ENCODE measurements around the gene PTPN1.

The PTPN1 gene

DNA sequence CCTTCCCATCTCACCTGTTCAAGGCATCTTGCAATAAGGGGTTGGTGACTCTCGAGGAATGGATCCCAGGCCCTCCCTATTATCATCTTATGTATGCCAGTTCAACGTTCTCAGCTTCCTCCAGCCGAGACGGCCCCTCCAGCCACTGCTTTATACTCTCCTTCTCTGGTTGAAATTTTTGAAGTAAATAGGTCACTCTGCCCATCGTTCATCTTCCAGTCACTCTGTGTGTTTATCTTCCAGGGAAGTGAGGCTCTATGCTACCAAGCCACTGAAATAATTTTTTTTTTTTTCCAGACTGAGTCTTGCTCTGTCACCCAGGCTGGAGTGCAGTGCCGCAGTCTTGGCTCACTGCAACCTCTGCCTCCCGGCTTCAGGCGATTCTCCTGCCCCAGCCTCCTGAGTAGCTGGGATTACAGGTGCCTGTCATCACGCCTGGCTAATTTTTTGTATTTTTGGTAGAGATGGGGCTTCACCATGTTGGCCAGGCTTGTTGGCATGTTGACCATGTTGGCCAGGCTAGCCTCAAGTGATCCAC is 17.0 kb downstream of the PTPN1 start:
- TF ChIP-seq POLR2AphosphoS5 (IDR thresholded peaks at IDR 0.05; ENCODE audit: low read depth, low read length) (no peak), TAF1 (IDR thresholded peaks at IDR 0.05; ENCODE audit: borderline replicate concordance, insufficient read depth, low read length) (no peak), FOXP2 (optimal IDR thresholded peaks at IDR 0.05; ENCODE audit: borderline replicate concordance, extremely low read depth, extremely low read length, insufficient read depth) (no peak), SIN3A (IDR thresholded peaks at IDR 0.05; ENCODE audit: borderline replicate concordance, insufficient read depth, low read length) (no peak)
- TF ChIP-seq, protein P1, sequence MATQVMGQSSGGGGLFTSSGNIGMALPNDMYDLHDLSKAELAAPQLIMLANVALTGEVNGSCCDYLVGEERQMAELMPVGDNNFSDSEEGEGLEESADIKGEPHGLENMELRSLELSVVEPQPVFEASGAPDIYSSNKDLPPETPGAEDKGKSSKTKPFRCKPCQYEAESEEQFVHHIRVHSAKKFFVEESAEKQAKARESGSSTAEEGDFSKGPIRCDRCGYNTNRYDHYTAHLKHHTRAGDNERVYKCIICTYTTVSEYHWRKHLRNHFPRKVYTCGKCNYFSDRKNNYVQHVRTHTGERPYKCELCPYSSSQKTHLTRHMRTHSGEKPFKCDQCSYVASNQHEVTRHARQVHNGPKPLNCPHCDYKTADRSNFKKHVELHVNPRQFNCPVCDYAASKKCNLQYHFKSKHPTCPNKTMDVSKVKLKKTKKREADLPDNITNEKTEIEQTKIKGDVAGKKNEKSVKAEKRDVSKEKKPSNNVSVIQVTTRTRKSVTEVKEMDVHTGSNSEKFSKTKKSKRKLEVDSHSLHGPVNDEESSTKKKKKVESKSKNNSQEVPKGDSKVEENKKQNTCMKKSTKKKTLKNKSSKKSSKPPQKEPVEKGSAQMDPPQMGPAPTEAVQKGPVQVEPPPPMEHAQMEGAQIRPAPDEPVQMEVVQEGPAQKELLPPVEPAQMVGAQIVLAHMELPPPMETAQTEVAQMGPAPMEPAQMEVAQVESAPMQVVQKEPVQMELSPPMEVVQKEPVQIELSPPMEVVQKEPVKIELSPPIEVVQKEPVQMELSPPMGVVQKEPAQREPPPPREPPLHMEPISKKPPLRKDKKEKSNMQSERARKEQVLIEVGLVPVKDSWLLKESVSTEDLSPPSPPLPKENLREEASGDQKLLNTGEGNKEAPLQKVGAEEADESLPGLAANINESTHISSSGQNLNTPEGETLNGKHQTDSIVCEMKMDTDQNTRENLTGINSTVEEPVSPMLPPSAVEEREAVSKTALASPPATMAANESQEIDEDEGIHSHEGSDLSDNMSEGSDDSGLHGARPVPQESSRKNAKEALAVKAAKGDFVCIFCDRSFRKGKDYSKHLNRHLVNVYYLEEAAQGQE (IDR thresholded peaks at IDR 0.05; ENCODE audit: insufficient read depth in 1 of 2, low read depth in 2 of 2, low read length in 2 of 2): no peak

GRCh38 chr20:50528129-50528528 is 17.9 kb downstream of the PTPN1 start:
- TF ChIP-seq, protein P1 (IDR thresholded peaks at IDR 0.05; ENCODE audit: insufficient read depth in 1 of 2, low read depth in 2 of 2, low read length in 2 of 2): no peak
- TF ChIP-seq FOXP2 (optimal IDR thresholded peaks at IDR 0.05; ENCODE audit: borderline replicate concordance, extremely low read depth, extremely low read length, insufficient read depth) (no peak), SIN3A (IDR thresholded peaks at IDR 0.05; ENCODE audit: borderline replicate concordance, insufficient read depth, low read length) (no peak), TAF1 (IDR thresholded peaks at IDR 0.05; ENCODE audit: borderline replicate concordance, insufficient read depth, low read length) (no peak)

DNA sequence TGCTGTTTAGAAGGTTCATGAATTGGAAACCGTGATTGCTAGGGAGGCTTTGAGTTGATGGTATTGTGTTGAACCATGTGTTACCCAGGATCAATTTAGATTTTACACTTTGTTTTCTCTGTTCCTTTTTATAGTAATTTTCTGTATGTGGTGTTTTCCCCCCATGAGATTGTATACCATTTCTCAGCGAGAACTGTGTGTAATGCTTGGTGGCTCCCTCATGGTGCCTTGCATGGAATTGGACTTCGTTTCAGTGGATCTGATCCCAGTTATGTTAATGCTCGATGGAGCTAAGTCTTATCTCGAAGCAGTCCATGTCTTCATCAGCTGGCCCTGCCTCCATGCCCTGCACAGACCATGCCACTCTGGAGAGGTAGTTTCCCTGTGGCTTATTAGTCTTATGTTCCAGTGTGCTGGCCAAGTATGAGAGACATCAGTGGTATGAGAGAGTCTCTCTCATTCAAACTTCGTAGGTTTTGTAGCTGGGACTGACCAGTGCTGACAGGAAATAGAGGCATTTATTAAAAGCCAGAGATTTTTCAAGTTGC is 18.7 kb downstream of the PTPN1 start:
- TF ChIP-seq SIN3A (IDR thresholded peaks at IDR 0.05; ENCODE audit: borderline replicate concordance, insufficient read depth, low read length) (no peak), FOXP2 (optimal IDR thresholded peaks at IDR 0.05; ENCODE audit: borderline replicate concordance, extremely low read depth, extremely low read length, insufficient read depth) (no peak), TAF1 (IDR thresholded peaks at IDR 0.05; ENCODE audit: borderline replicate concordance, insufficient read depth, low read length) (no peak), POLR2AphosphoS5 (IDR thresholded peaks at IDR 0.05; ENCODE audit: low read depth, low read length) (no peak)
- TF ChIP-seq, protein P1 (IDR thresholded peaks at IDR 0.05; ENCODE audit: insufficient read depth in 1 of 2, low read depth in 2 of 2, low read length in 2 of 2): no peak

DNA sequence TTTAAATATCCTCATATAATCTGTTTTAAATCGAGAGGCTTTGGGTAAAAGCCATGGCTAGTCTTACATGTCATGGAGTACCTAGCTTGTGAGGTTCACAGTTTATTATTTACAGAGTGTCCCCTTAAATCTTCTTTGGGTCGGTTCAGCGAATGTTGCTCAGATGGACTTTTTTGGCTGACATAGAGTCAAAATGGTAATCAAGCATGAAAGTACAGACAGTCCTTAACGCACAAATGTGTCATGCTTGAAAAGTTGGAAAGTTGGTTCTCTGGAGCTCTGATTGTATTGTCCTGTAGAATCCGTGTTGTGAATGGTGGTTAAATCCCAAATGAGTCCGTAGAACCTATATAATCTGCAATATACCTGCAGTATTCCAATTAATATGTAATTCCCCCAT is 22.0 kb downstream of the PTPN1 start:
- TF ChIP-seq SIN3A (IDR thresholded peaks at IDR 0.05; ENCODE audit: borderline replicate concordance, insufficient read depth, low read length): no peak

GRCh38 chr20:50533061-50533460 is 22.9 kb downstream of the PTPN1 start:
- TF ChIP-seq TAF1 (IDR thresholded peaks at IDR 0.05; ENCODE audit: borderline replicate concordance, insufficient read depth, low read length): no peak
- TF ChIP-seq POLR2AphosphoS5 (IDR thresholded peaks at IDR 0.05; ENCODE audit: low read depth, low read length): no peak
- TF ChIP-seq, protein P1 (IDR thresholded peaks at IDR 0.05; ENCODE audit: insufficient read depth in 1 of 2, low read depth in 2 of 2, low read length in 2 of 2): no peak
- TF ChIP-seq FOXP2 (optimal IDR thresholded peaks at IDR 0.05; ENCODE audit: borderline replicate concordance, extremely low read depth, extremely low read length, insufficient read depth): no peak
- TF ChIP-seq SIN3A (IDR thresholded peaks at IDR 0.05; ENCODE audit: borderline replicate concordance, insufficient read depth, low read length): no peak
